Endothelial cell of umbilical vein (primary cell): ENCODE results near the gene SLC9A1. TPM values are rescaled to one million over a fixed set of nuclear protein-coding genes. Genes with fewer than 3 reads are reported as not detected.

ENCODE experiments used
- BruUV-seq: library from RNA; stranded (reverse); fragments of 400-500 nt; replicated peaks from 2 replicates; lab custom pipeline; 2021; lab: Mats Ljungman, UMichigan
- CTCF ChIA-PET: fragments of 300-600, 350-600 bp; sonication (Branson Sonifier 250); formaldehyde crosslinking; loops from one replicate; lab custom pipeline; 2021; ENCODE audit warnings: antibody characterized with exemption, inconsistent platforms; lab: Charles Lee
- POLR2A ChIA-PET: fragments of 300-600, 350-600 bp; sonication (Branson Sonifier 250); formaldehyde crosslinking; loops from one replicate; lab custom pipeline; 2021; ENCODE audit warnings: antibody characterized with exemption, inconsistent platforms; lab: Charles Lee
- DNase-seq: peaks from one replicate; pipeline ENCODE4 v3.0.0-alpha.2; 2011; ENCODE audit warnings: low read depth, low spot score
- FAIRE-seq: peaks from 2 replicates; lab custom pipeline; 2011; peaks lifted over from hg19 to GRCh38; lab: Jason Lieb, UNC
- H2AFZ ChIP-seq: 2 replicates; pipeline ENCODE4 v1.6.0; 2012; ENCODE audit warnings: low read depth, low read length, control low read depth, inconsistent platforms
- H3K27ac ChIP-seq: 2 replicates; pipeline ENCODE4 v1.5.1; 2011; ENCODE audit warnings: low read depth, mild to moderate bottlenecking, control low read depth, low read length, moderate library complexity; ENCODE audit not compliant: insufficient read depth
- H3K27me3 ChIP-seq, 2 experiments: 2 replicates each; pipeline versions ENCODE4 v1.6.0 to v1.6.1; 2011; ENCODE audit warnings: low read length in 2 of 2, mixed read lengths in 1 of 2; ENCODE audit not compliant: control insufficient read depth in 2 of 2, insufficient read depth in 2 of 2
- H3K36me3 ChIP-seq, 2 experiments: 2 replicates in 1 of 2; 3 replicates in 1 of 2; pipeline ENCODE4 v1.5.1; 2011; ENCODE audit warnings: low read length in 2 of 2, mild to moderate bottlenecking in 1 of 2, moderate library complexity in 1 of 2; ENCODE audit not compliant: control insufficient read depth in 2 of 2, insufficient read depth in 2 of 2; ENCODE audit errors: extremely low read depth in 1 of 2
- H3K4me1 ChIP-seq: 3 replicates; pipeline ENCODE4 v1.5.1; 2011; ENCODE audit warnings: mild to moderate bottlenecking, low read length; ENCODE audit not compliant: control insufficient read depth, insufficient read depth; ENCODE audit errors: extremely low read depth
- H3K4me2 ChIP-seq: 2 replicates; pipeline ENCODE4 v1.6.1; 2011; ENCODE audit warnings: low read length, control low read depth, mixed read lengths; ENCODE audit not compliant: insufficient read depth
- H3K4me3 ChIP-seq, 3 experiments: fragments of 200-600 bp in 1 of 3; sonication (generic), shearing (Covaris generic) in 1 of 3; replicated peaks in 1 of 3; 2 replicates each; pipeline ENCODE4 v1.5.1; 2011 to 2016; ENCODE audit warnings: control low read depth in 3 of 3, low read length in 3 of 3, mild to moderate bottlenecking in 2 of 3, inconsistent platforms in 1 of 3, low read depth in 1 of 3, moderate library complexity in 1 of 3; ENCODE audit not compliant: insufficient read depth in 1 of 3
- H3K79me2 ChIP-seq: 2 replicates; pipeline ENCODE4 v1.6.0; 2012; ENCODE audit warnings: low read length, inconsistent platforms; ENCODE audit not compliant: control insufficient read depth, insufficient read depth
- H3K9ac ChIP-seq: replicated peaks from 2 replicates; pipeline ENCODE3; 2011; ENCODE audit warnings: low read length, control low read depth; ENCODE audit not compliant: insufficient read depth; ENCODE audit errors: extremely low read depth
- H3K9me1 ChIP-seq: replicated peaks from 3 replicates; pipeline ENCODE4 v1.6.0; 2011; ENCODE audit warnings: mild to moderate bottlenecking, low read length; ENCODE audit not compliant: control insufficient read depth, insufficient read depth; ENCODE audit errors: extremely low read depth
- H3K9me3 ChIP-seq: replicated peaks from 2 replicates; pipeline ENCODE4 v1.5.1; 2012; ENCODE audit warnings: low read length, inconsistent platforms; ENCODE audit not compliant: control insufficient read depth, insufficient read depth
- H4K20me1 ChIP-seq: replicated peaks from 2 replicates; pipeline ENCODE3; 2011; ENCODE audit warnings: mild to moderate bottlenecking, low read length; ENCODE audit not compliant: control insufficient read depth, insufficient read depth; ENCODE audit errors: extremely low read depth
- CTCF ChIP-seq, 2 donors: IDR thresholded peaks; 1 replicate in 1 of 2; 2 replicates in 1 of 2; pipeline ENCODE4 v1.5.1; 2011; ENCODE audit warnings: low read length in 2 of 2, mild to moderate bottlenecking in 2 of 2, moderate library complexity in 2 of 2, control low read depth in 1 of 2, inconsistent platforms in 1 of 2, low read depth in 1 of 2; ENCODE audit not compliant: insufficient read depth in 1 of 2; ENCODE audit errors: extremely low read depth in 1 of 2
- EZH2 ChIP-seq: IDR thresholded peaks from 2 replicates; pipeline ENCODE4 v1.6.1; 2012; ENCODE audit warnings: borderline replicate concordance, low read depth, mild to moderate bottlenecking, moderate library complexity, low read length, inconsistent platforms; ENCODE audit not compliant: severe bottlenecking
- FOS ChIP-seq: IDR thresholded peaks from 2 replicates; pipeline ENCODE4 v1.6.1; 2011; ENCODE audit warnings: mild to moderate bottlenecking, low read length, moderate library complexity, borderline replicate concordance; ENCODE audit not compliant: insufficient read depth
- JUN ChIP-seq: IDR thresholded peaks from 2 replicates; pipeline ENCODE4 v1.6.1; 2011; ENCODE audit warnings: borderline replicate concordance, low read depth; ENCODE audit not compliant: insufficient read length, insufficient read depth
- MAX ChIP-seq: IDR thresholded peaks from 2 replicates; pipeline ENCODE4 v1.6.1; 2011; ENCODE audit not compliant: insufficient read depth, insufficient read length
- MYC ChIP-seq: IDR thresholded peaks from one replicate; pipeline ENCODE4 v1.6.1; 2011; ENCODE audit warnings: mild to moderate bottlenecking, low read depth, low read length
- POLR2AphosphoS5 ChIP-seq: IDR thresholded peaks from 2 replicates; pipeline ENCODE4 v1.6.1; 2012; ENCODE audit warnings: low read depth, mild to moderate bottlenecking, control low read depth, low read length, moderate library complexity; ENCODE audit not compliant: insufficient read depth
- dilution Hi-C: fragments of 300-500 bp; cut with MboI; formaldehyde crosslinking; loops from one replicate; pipeline ENCODE4 v1.15.0; 2019; ENCODE audit warnings: low sequenced_read_pairs; ENCODE audit not compliant: extremely low pct_ligation_motif_present
- intact Hi-C: fragments of 100-400 bp; cut with micrococcal nuclease; formaldehyde crosslinking; loops from one replicate; pipeline ENCODE4 v1.10.0; 2022
- polyA plus RNA-seq, 4 experiments: library from polyadenylated mRNA; depleted of rRNA in 3 of 4; stranded (reverse) in 3 of 4; unstranded in 1 of 4; fragments of >200 nt; gene quantifications; 2 replicates each; pipeline versions ENCODE4 v1.2.1 to v1.2.3, GENCODE V29; 2011 to 2012; ENCODE audit warnings: missing spikeins in 1 of 4
- total RNA-seq: library from RNA; stranded (reverse); gene quantifications from 2 replicates; pipeline ENCODE4 v1.2.3, GENCODE V29; 2021

Gene SLC9A1
- total and polyA plus RNA-seq, 2 donors (not counting 3 experiments of a cell fraction or from before 2014, with no cell fraction given): 22.8 to 59.2 TPM

GRCh38 chr1:27149084-27149761 is 5.7 kb downstream of the SLC9A1 start:
- H3K4me1 ChIP-seq: peaks cover 25% of the 10 kb centered on the region
- H3K9ac ChIP-seq: no peak overlapping the region
- dilution Hi-C loops: no loop called here

More at GRCh38 chr1:27149084-27149761, 5.7 kb downstream of the SLC9A1 start:
- H4K20me1 ChIP-seq: no peaks in the 10 kb centered on the region
- TF ChIP-seq FOS: no peak
- no peak for TF ChIP-seq EZH2
- TF ChIP-seq MYC: no peak
- no peak for TF ChIP-seq MAX
- TF ChIP-seq CTCF (IDR thresholded peaks at IDR 0.05; ENCODE audit: extremely low read depth in 1 of 2, insufficient read depth in 1 of 2, low read depth in 1 of 2, low read length in 2 of 2): no peak
- TF ChIP-seq POLR2AphosphoS5: no peak
- no peak for TF ChIP-seq JUN
- H3K9me3 ChIP-seq: no peaks in the 10 kb centered on the region
- CTCF ChIA-PET: interaction anchor here (2.2 kb wide), 1 partner anchor 37 kb away, joined by 5 read pairs; no protein-coding TSS in a partner anchor
- H3K9me1 ChIP-seq: no peaks in the 10 kb centered on the region
- intact Hi-C loops: no loop called here
- H3K27ac ChIP-seq: no peak overlapping the region
- H3K27me3 ChIP-seq: no peaks in the 10 kb centered on the region
- H2AFZ ChIP-seq: no peak overlapping the region
- POLR2A ChIA-PET: no interaction called here
- no peaks in the 10 kb centered on the region for H3K36me3 ChIP-seq
- peaks cover 81% of the 10 kb centered on the region for H3K79me2 ChIP-seq
- FAIRE-seq: peak; percentile 37
- no peak for DNase-seq
- no TSS peak for BruUV-seq
- H3K4me2 ChIP-seq: no peak overlapping the region
- H3K4me3 ChIP-seq: no peak overlapping the region
